HepG2 (cell line): ENCODE results near the gene ACSL3. TPM values are rescaled to one million over a fixed set of nuclear protein-coding genes. Genes with fewer than 3 reads are reported as not detected.

ENCODE experiments used
- CBFB ChIP-seq: sonication (generic); formaldehyde crosslinking; IDR thresholded peaks from 2 replicates; pipeline ENCODE4 v1.4.0; 2020; ENCODE audit warnings: missing genetic modification reagents
- CBX2 ChIP-seq, 2 experiments: fragments of 200-600 bp in 1 of 2; sonication (generic); formaldehyde crosslinking in 1 of 2; IDR thresholded peaks; 2 replicates each; pipeline versions ENCODE4 v1.7.0 to v1.8.1; 2018 to 2022; ENCODE audit warnings: low read depth in 2 of 2, low read length in 1 of 2, mild to moderate bottlenecking in 1 of 2, missing genetic modification reagents in 1 of 2
- DNMT1 ChIP-seq: sonication (generic); formaldehyde crosslinking; IDR thresholded peaks from 2 replicates; pipeline ENCODE4 v1.5.1; 2020; ENCODE audit warnings: mild to moderate bottlenecking, missing genetic modification reagents
- ELF1 ChIP-seq: sonication (generic); formaldehyde crosslinking; IDR thresholded peaks from 2 replicates; pipeline ENCODE4 v1.4.0; 2020; ENCODE audit warnings: missing genetic modification reagents
- EP300 ChIP-seq, 3 experiments: sonication (generic) in 1 of 3; formaldehyde crosslinking in 1 of 3; IDR thresholded peaks; 2 replicates each; pipeline versions ENCODE4 v1.5.1 to v1.6.1; 2011 to 2020; ENCODE audit warnings: low read depth in 2 of 3, low read length in 2 of 3, borderline replicate concordance in 1 of 3, improper control_type of control experiment in 1 of 3, mild to moderate bottlenecking in 1 of 3, missing genetic modification reagents in 1 of 3, moderate library complexity in 1 of 3
- FIP1L1 ChIP-seq: fragments of 200-400 bp; formaldehyde crosslinking; IDR thresholded peaks from 2 replicates; pipeline ENCODE4 v1.6.1; 2018; ENCODE audit warnings: low read depth, mild to moderate bottlenecking, low read length, moderate library complexity, borderline replicate concordance; ENCODE audit not compliant: insufficient read depth
- GATA4 ChIP-seq: sonication (generic); IDR thresholded peaks from 2 replicates; pipeline ENCODE4 v1.6.1; 2016; ENCODE audit warnings: antibody characterized with exemption, low read depth, borderline replicate concordance
- HIVEP1 ChIP-seq: sonication (generic); formaldehyde crosslinking; IDR thresholded peaks from 2 replicates; pipeline ENCODE4 v1.4.0; 2020; ENCODE audit warnings: mild to moderate bottlenecking, missing genetic modification reagents
- SPEN ChIP-seq: sonication (generic); formaldehyde crosslinking; IDR thresholded peaks from 2 replicates; pipeline ENCODE4 v1.5.1; 2020; ENCODE audit warnings: low read depth, mild to moderate bottlenecking, missing genetic modification reagents
- ZNF20 ChIP-seq: sonication (generic); formaldehyde crosslinking; IDR thresholded peaks from 2 replicates; pipeline ENCODE4 v1.4.0; 2020; ENCODE audit warnings: mild to moderate bottlenecking, moderate library complexity, missing genetic modification reagents
- ZNF274 ChIP-seq: sonication (generic); formaldehyde crosslinking; IDR thresholded peaks from 2 replicates; pipeline ENCODE4 v1.5.1; 2020; ENCODE audit warnings: mild to moderate bottlenecking, missing genetic modification reagents
- ZNF614 ChIP-seq: IDR thresholded peaks from 2 replicates; pipeline ENCODE4 v1.6.1; 2018; ENCODE audit warnings: missing biosample characterization, missing genetic modification reagents, inconsistent platforms, borderline replicate concordance
- ZNF678 ChIP-seq: sonication (generic); formaldehyde crosslinking; IDR thresholded peaks from 2 replicates; pipeline ENCODE4 v1.4.0; 2020; ENCODE audit warnings: mild to moderate bottlenecking, missing genetic modification reagents
- polyA plus RNA-seq, 8 experiments: library from polyadenylated mRNA; depleted of rRNA in 3 of 8; stranded (reverse) in 7 of 8; unstranded in 1 of 8; fragments of >200 nt; fragmentation: Illumina TruSeq in 4 of 8; extraction: Trizol in 4 of 8; gene quantifications; 2 replicates each; pipeline versions ENCODE4 v1.2.1 to v1.2.3, GENCODE V29; 2011 to 2016; ENCODE audit warnings: low read depth in 4 of 8, missing spikeins in 1 of 8, mixed read lengths in 1 of 8; ENCODE audit not compliant: insufficient read depth in 1 of 8
- total RNA-seq, 5 experiments: library from RNA; depleted of rRNA; stranded (reverse); fragments of >200 nt; fragmentation: Illumina TruSeq; extraction: Trizol; gene quantifications; 2 replicates each; pipeline ENCODE4 v1.2.3, GENCODE V29; 2016; ENCODE audit warnings: low read depth in 1 of 5
- TF ChIP-seq, protein P1 (sequence below), 2 experiments: sonication (generic) in 1 of 2; formaldehyde crosslinking in 1 of 2; IDR thresholded peaks; 2 replicates each; pipeline versions ENCODE4 v1.5.1 to v1.6.1; 2011 to 2020; ENCODE audit warnings: borderline replicate concordance in 1 of 2, low read depth in 1 of 2, low read length in 1 of 2, mild to moderate bottlenecking in 1 of 2, missing genetic modification reagents in 1 of 2, moderate library complexity in 1 of 2
- TF ChIP-seq, protein P2 (sequence below): sonication (generic); formaldehyde crosslinking; IDR thresholded peaks from 2 replicates; pipeline ENCODE4 v1.4.0; 2020; ENCODE audit warnings: missing genetic modification reagents
- TF ChIP-seq, protein P3 (sequence below): sonication (generic); formaldehyde crosslinking; IDR thresholded peaks from 2 replicates; pipeline ENCODE4 v1.4.0; 2020; ENCODE audit warnings: missing genetic modification reagents
- TF ChIP-seq, protein P4 (sequence below): sonication (generic); formaldehyde crosslinking; IDR thresholded peaks from 2 replicates; pipeline ENCODE4 v1.8.0; 2022; ENCODE audit warnings: missing genetic modification reagents, mild to moderate bottlenecking, borderline replicate concordance
- TF ChIP-seq, protein P5 (sequence below): sonication (generic); formaldehyde crosslinking; IDR thresholded peaks from 2 replicates; pipeline ENCODE4 v1.5.0; 2020; ENCODE audit warnings: mild to moderate bottlenecking, missing genetic modification reagents

The ACSL3 gene
- total and polyA plus RNA-seq, 2 of the 13 experiments (the other 11 are each of a cell fraction or from before 2014, with no cell fraction given) = 305 to 365 TPM

DNA sequence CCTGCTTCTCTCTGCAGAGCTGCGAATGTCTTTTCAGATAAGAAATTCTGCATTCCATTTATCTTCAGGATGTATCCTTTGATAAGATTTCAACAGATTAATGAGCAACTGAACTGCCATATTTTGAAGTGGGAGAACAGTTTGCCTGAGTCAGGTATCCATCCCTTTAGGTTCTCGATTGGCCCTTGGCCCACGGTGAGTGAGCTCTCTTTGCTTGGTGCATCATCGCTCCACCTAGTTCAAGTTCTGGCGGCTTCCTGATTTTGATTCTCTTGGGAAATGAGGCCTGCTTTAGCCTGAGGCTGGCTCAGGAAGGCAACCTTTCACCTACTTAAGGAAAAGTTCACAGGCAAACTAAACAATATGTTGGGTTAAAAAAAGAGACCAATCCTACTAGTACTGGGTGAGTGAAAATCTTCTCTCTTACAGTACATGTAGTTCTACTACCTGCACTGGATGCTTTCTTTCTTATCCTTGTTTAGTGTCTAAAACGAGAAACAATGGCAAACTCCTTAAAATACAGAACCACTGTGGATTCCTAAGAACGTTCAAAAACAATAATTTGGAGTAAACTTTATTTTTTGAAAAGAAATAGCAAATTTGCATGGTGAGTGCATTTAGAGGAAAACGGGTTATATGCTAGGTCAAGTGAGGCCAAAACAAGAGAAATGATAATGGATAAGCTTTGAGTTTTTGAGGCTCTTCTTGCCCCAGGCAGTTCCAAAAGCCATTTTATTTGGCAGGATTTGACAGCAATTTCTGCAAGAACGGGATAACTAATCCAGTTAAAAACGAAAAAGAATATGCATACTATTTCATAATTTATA, 837 bp upstream of the ACSL3 start (continued):
- TF ChIP-seq, protein P1, sequence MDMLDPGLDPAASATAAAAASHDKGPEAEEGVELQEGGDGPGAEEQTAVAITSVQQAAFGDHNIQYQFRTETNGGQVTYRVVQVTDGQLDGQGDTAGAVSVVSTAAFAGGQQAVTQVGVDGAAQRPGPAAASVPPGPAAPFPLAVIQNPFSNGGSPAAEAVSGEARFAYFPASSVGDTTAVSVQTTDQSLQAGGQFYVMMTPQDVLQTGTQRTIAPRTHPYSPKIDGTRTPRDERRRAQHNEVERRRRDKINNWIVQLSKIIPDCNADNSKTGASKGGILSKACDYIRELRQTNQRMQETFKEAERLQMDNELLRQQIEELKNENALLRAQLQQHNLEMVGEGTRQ (IDR thresholded peaks at IDR 0.05; ENCODE audit: low read depth, low read length) = no peak
- TF ChIP-seq, protein P1 (CRISPR knock-in tag; IDR thresholded peaks at IDR 0.05; ENCODE audit: borderline replicate concordance) = no peak
- TF ChIP-seq GATA4 (no peak), ZNF20 (CRISPR knock-in tag) (no peak), CBX2 (IDR thresholded peaks at IDR 0.05; ENCODE audit: low read depth, low read length) (no peak), CBX2 (CRISPR knock-in tag; IDR thresholded peaks at IDR 0.05; ENCODE audit: low read depth) (no peak), ZNF274 (CRISPR knock-in tag) (no peak), DNMT1 (no peak), ZNF678 (CRISPR knock-in tag) (no peak), EP300 (IDR thresholded peaks at IDR 0.05; ENCODE audit: low read depth in 2 of 2, low read length in 2 of 2) (peak in 1 of 2 experiments; percentile 60; a peak in 2 of 4 replicates), EP300 (CRISPR knock-in tag; IDR thresholded peaks at IDR 0.05; ENCODE audit: borderline replicate concordance) (no peak), FIP1L1 (no peak), ELF1 (CRISPR knock-in tag) (peak; percentile 44; the same call in 1 of the 2 replicates), CBFB (CRISPR knock-in tag) (no peak), SPEN (CRISPR knock-in tag) (no peak), ZNF614 (CRISPR knock-in tag) (peak; percentile 81), HIVEP1 (CRISPR knock-in tag) (no peak)
- TF ChIP-seq, protein P2, sequence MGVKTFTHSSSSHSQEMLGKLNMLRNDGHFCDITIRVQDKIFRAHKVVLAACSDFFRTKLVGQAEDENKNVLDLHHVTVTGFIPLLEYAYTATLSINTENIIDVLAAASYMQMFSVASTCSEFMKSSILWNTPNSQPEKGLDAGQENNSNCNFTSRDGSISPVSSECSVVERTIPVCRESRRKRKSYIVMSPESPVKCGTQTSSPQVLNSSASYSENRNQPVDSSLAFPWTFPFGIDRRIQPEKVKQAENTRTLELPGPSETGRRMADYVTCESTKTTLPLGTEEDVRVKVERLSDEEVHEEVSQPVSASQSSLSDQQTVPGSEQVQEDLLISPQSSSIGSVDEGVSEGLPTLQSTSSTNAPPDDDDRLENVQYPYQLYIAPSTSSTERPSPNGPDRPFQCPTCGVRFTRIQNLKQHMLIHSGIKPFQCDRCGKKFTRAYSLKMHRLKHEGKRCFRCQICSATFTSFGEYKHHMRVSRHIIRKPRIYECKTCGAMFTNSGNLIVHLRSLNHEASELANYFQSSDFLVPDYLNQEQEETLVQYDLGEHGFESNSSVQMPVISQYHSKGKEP = no peak
- TF ChIP-seq, protein P3, sequence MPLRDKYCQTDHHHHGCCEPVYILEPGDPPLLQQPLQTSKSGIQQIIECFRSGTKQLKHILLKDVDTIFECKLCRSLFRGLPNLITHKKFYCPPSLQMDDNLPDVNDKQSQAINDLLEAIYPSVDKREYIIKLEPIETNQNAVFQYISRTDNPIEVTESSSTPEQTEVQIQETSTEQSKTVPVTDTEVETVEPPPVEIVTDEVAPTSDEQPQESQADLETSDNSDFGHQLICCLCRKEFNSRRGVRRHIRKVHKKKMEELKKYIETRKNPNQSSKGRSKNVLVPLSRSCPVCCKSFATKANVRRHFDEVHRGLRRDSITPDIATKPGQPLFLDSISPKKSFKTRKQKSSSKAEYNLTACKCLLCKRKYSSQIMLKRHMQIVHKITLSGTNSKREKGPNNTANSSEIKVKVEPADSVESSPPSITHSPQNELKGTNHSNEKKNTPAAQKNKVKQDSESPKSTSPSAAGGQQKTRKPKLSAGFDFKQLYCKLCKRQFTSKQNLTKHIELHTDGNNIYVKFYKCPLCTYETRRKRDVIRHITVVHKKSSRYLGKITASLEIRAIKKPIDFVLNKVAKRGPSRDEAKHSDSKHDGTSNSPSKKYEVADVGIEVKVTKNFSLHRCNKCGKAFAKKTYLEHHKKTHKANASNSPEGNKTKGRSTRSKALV (CRISPR knock-in tag) = no peak
- TF ChIP-seq, protein P4, sequence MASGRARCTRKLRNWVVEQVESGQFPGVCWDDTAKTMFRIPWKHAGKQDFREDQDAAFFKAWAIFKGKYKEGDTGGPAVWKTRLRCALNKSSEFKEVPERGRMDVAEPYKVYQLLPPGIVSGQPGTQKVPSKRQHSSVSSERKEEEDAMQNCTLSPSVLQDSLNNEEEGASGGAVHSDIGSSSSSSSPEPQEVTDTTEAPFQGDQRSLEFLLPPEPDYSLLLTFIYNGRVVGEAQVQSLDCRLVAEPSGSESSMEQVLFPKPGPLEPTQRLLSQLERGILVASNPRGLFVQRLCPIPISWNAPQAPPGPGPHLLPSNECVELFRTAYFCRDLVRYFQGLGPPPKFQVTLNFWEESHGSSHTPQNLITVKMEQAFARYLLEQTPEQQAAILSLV (CRISPR knock-in tag) = no peak
- TF ChIP-seq, protein P5, sequence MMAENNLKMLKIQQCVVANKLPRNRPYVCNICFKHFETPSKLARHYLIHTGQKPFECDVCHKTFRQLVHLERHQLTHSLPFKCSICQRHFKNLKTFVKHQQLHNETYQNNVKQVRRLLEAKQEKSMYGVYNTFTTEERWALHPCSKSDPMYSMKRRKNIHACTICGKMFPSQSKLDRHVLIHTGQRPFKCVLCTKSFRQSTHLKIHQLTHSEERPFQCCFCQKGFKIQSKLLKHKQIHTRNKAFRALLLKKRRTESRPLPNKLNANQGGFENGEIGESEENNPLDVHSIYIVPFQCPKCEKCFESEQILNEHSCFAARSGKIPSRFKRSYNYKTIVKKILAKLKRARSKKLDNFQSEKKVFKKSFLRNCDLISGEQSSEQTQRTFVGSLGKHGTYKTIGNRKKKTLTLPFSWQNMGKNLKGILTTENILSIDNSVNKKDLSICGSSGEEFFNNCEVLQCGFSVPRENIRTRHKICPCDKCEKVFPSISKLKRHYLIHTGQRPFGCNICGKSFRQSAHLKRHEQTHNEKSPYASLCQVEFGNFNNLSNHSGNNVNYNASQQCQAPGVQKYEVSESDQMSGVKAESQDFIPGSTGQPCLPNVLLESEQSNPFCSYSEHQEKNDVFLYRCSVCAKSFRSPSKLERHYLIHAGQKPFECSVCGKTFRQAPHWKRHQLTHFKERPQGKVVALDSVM (CRISPR knock-in tag) = no peak
